GM12801 (cell line): Measurements from ENCODE around the gene MGAT4B.

Experiments used
- CTCF ChIP-seq: IDR thresholded peaks from one replicate; pipeline ENCODE4 v1.5.1; 2011; ENCODE audit warnings: control low read depth; ENCODE audit not compliant: insufficient read length; ENCODE audit errors: extremely low read depth

The MGAT4B gene

GRCh38 chr5:179812997-179813607 is 6.4 kb upstream of the MGAT4B start:
- no peak for TF ChIP-seq CTCF

DNA sequence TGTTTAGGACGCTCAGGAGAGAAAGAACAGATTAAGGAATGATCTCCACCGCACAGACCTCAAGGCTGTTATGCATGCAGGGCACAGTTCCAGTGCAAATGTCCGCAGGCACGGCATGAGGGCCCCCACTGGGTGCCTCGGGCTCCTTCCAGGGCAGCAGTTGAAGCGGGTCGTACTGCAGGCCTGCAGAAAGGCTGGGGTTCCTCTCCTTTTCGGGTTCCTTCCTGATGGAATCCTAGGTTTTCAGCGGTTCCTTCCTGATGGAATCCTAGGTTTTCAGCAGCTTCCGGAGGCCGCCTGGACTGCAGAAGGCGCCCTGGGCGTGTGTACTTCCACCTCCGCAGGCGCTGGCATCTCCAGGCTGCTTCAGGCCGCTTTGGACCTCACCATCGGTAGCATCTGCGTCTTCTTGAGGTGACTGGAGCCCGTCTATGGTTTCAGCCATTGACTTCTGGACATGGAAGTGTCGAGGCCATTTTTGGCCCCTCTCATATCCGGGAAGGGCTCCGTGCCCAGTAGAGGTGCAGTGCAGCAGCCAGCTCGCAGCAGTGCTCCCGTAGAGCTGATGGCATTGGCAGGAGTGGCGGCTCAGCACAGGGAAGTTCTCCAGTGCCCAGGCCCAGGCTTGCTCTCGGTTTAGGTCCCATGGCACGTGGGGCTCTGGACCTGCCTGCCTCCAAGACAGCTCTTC is 5.6 kb upstream of the MGAT4B start:
- TF ChIP-seq CTCF: no peak

DNA sequence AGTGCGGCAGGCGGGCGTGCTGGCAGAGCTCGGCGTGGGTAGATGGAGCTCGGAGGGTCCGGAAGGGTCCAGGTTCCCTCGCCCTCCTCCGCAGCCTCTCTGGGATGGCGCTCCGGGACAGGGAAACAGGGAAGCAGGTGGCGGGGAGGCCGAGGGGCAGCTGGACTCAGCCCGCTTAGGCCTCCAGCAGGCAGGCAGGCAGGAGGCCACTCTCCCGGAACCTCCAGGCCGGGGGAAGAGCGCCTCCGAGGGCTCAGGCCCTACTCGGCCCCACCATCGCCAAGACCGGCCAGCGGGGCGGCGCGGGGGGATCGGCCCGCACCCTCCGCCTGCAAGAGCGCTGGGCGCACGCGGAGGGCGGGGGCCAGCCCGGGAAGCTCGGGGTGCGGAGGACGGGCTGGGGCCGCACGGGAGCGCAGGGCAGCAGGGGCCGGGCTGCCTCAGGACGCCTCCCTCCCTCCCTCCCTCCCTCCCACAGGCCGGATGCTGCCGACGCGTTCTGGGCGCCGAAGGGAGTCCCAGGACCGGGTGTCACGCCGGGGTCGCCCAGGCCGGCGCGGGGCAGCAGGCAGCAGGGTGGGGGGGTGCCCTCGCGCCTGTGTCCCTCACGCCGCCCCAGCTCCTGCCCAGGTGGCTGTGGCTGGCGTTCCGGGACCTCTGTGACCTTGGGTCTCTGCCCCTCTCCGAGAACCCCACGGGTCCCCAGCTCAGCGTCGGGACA is 977 bp downstream of the MGAT4B start:
- TF ChIP-seq CTCF: no peak

DNA sequence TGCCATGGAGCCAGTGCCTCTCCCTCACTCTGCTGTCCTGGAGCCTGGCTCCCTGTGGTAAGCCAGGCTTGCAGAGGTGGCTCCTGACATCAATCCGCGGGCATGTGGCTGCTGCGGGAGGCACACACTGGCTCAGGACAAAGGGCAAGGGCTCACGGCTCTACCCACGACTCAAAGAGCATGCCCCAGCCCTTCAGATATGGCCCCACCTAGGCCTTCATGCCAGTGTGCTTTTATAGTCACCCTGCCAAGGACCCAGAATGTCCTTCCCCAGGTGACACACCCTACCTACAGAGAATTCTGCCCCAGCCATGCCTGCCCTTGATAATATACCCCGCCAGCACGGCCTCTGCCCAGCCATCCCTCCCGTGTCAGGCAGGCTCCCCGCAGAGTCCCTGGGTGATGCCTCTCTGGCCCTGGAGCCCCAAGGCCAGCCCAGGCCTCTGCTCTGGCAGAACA is 1.6 kb downstream of the MGAT4B start:
- no peak for TF ChIP-seq CTCF

GRCh38 chr5:179804555-179804947 is 2.1 kb downstream of the MGAT4B start:
- no peak for TF ChIP-seq CTCF

GRCh38 chr5:179803651-179804554 is 2.8 kb downstream of the MGAT4B start:
- TF ChIP-seq CTCF: no peak
